Measurements from ENCODE around the gene SMAGP. TPM values are rescaled to one million over a fixed set of nuclear protein-coding genes. Genes with fewer than 3 reads are reported as not detected.

Gene SMAGP
- total RNA-seq, 1 experiment from 2014 or later: 11.6 TPM

GRCh38 chr12:51270067-51270950, at the start of gene SMAGP (continued):
- TF ChIP-seq FOXP4 (CRISPR knock-in tag; IDR thresholded peaks at IDR 0.05) (0 out of 2 replicates have a peak, but pooled peaks have one; percentile 14), STAT6 (CRISPR knock-in tag; conservative IDR thresholded peaks at IDR 0.05; ENCODE audit: low read depth) (0 out of 2 replicates have a peak, but pooled peaks have one; percentile 32)

GRCh38 chr12:51318846-51319599, 48.8 kb upstream of the SMAGP start:
- ATAC-seq: no peak
- no peak for TF ChIP-seq CREM (CRISPR knock-in tag; IDR thresholded peaks at IDR 0.05)
- TF ChIP-seq OVOL2 (CRISPR knock-in tag; IDR thresholded peaks at IDR 0.05; ENCODE audit: borderline replicate concordance): no peak
- no peak for TF ChIP-seq RORB (CRISPR knock-in tag; IDR thresholded peaks at IDR 0.05)
- no peak for TF ChIP-seq FOXP1 (CRISPR knock-in tag; IDR thresholded peaks at IDR 0.05; ENCODE audit: borderline replicate concordance)
- TF ChIP-seq ATF6 (CRISPR knock-in tag; IDR thresholded peaks at IDR 0.05): no peak
- TF ChIP-seq USF1 (CRISPR knock-in tag; IDR thresholded peaks at IDR 0.05): no peak
- TF ChIP-seq STAT6 (CRISPR knock-in tag; conservative IDR thresholded peaks at IDR 0.05; ENCODE audit: low read depth): no peak
- no peak for TF ChIP-seq SMAD4 (CRISPR knock-in tag; IDR thresholded peaks at IDR 0.05)
- no peak for TF ChIP-seq MXD4 (CRISPR knock-in tag; IDR thresholded peaks at IDR 0.05; ENCODE audit: borderline replicate concordance)
- TF ChIP-seq GRHL2 (CRISPR knock-in tag; IDR thresholded peaks at IDR 0.05; ENCODE audit: insufficient replicate concordance, severe bottlenecking): no peak
- no peak for TF ChIP-seq GABPB1 (CRISPR knock-in tag; IDR thresholded peaks at IDR 0.05)
- no peak for TF ChIP-seq CDX4 (CRISPR knock-in tag; IDR thresholded peaks at IDR 0.05; ENCODE audit: borderline replicate concordance)
- no peak for TF ChIP-seq MYBL2 (CRISPR knock-in tag; IDR thresholded peaks at IDR 0.05)
- no peak for TF ChIP-seq ZNF671 (CRISPR knock-in tag; IDR thresholded peaks at IDR 0.05)
- TF ChIP-seq AFF4 (CRISPR knock-in tag; IDR thresholded peaks at IDR 0.05; ENCODE audit: borderline replicate concordance): no peak
- no peak for TF ChIP-seq ZBTB21 (CRISPR knock-in tag; IDR thresholded peaks at IDR 0.05; ENCODE audit: borderline replicate concordance)

More at GRCh38 chr12:51318846-51319599, 48.8 kb upstream of the SMAGP start:
- H3K27me3 Mint-ChIP-seq (ENCODE audit: low read depth): no peaks in the 10 kb centered on the region
- CTCF ChIA-PET: interaction anchor here (2.2 kb wide), 1 partner anchor 22 kb away, joined by 14 read pairs; no protein-coding TSS in a partner anchor
- H3K36me3 Mint-ChIP-seq: no peaks in the 10 kb centered on the region
- H3K4me3 Mint-ChIP-seq: no peak overlapping the region
- no peaks in the 10 kb centered on the region for H3K9me3 Mint-ChIP-seq
- H3K4me1 Mint-ChIP-seq: peaks cover 31% of the 10 kb centered on the region
- peak overlapping the region; percentile 15 for H3K27ac Mint-ChIP-seq
- POLR2A ChIA-PET: no interaction called here
- DNase-seq (ENCODE audit: low spot score): no peak
